Measurements from ENCODE around the gene TGFB2. TPM values are rescaled to one million over a fixed set of nuclear protein-coding genes. Genes with fewer than 3 reads are reported as not detected.

TGFB2 gene
- total RNA-seq, 1 experiment from 2014 or later: 1.2 TPM

DNA sequence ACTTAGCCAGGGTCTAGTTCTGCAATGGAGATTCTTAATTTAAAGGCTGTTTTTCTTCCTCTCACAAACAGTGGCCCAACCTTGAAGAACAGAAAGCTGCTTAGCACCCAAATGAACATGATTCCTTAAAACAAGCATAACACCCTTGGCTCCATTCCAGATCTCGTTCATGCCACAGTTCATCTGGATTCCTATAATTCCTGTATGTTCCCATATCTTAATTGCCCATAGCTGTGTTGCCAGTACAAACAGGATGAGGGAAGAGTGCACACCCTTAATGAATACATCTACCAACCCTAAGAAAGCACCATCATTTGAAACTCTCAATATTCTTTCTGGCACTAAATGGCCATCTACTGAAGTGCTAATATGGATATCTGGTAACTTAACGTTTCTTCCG is 45.5 kb downstream of the TGFB2 start:
- POLR2A ChIA-PET (ENCODE audit: low non-redundant PET): no interaction called here

DNA sequence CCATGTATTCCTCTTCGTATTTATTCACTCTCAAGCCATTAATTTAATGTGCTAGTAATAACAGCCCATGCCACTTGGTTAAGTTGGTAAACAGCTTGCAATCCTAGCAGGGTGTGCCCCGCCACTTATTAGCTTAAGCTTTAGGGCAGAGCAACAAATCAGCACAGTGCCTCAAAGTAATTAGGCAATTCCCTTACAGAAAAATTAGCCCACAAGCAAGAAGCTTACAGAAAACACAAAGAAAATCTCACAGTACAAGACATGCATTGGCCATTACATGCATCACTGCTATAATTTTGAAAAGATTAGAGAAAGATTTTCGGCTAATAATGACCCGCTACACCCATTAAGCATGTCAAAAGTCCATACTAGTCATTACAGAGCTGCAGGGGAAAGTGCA is 47.6 kb downstream of the TGFB2 start:
- POLR2A ChIA-PET (ENCODE audit: low non-redundant PET): no interaction called here
- intact Hi-C loops (cut with micrococcal nuclease; ENCODE audit: unreplicated experiment): no loop called here
- no TSS peak for BruUV-seq (replicated peaks)
- Histone ChIP-seq H3K4me1 (ENCODE audit: insufficient read depth, low read length, poor library complexity, severe bottlenecking) (peaks cover 6% of the 10 kb centered on the region), H3K4me3 (ENCODE audit: low read depth, low read length, poor library complexity, severe bottlenecking) (no peak overlapping the region), H3K36me3 (ENCODE audit: insufficient read depth, low read length, poor library complexity, severe bottlenecking) (no peaks in the 10 kb centered on the region), H3K27me3 (replicated peaks; ENCODE audit: insufficient read depth, low read depth, low read length, poor library complexity) (no peaks in the 10 kb centered on the region), H3K9me3 (ENCODE audit: low read depth, low read length, poor library complexity, severe bottlenecking) (no peaks in the 10 kb centered on the region), H3K27ac (ENCODE audit: low read depth, low read length, poor library complexity, severe bottlenecking) (no peak overlapping the region)
- CTCF ChIA-PET: no interaction called here
- TF ChIP-seq EZH2 (IDR thresholded peaks at IDR 0.05; ENCODE audit: borderline replicate concordance, low read depth, low read length, poor library complexity, severe bottlenecking): no peak
- TF ChIP-seq, protein P1, sequence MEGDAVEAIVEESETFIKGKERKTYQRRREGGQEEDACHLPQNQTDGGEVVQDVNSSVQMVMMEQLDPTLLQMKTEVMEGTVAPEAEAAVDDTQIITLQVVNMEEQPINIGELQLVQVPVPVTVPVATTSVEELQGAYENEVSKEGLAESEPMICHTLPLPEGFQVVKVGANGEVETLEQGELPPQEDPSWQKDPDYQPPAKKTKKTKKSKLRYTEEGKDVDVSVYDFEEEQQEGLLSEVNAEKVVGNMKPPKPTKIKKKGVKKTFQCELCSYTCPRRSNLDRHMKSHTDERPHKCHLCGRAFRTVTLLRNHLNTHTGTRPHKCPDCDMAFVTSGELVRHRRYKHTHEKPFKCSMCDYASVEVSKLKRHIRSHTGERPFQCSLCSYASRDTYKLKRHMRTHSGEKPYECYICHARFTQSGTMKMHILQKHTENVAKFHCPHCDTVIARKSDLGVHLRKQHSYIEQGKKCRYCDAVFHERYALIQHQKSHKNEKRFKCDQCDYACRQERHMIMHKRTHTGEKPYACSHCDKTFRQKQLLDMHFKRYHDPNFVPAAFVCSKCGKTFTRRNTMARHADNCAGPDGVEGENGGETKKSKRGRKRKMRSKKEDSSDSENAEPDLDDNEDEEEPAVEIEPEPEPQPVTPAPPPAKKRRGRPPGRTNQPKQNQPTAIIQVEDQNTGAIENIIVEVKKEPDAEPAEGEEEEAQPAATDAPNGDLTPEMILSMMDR (conservative IDR thresholded peaks at IDR 0.05; ENCODE audit: low read depth, low read length): no peak
- no peak for DNase-seq (ENCODE audit: low spot score)

More for the DNA sequence above, 45.5 kb downstream of the TGFB2 start:
- no peak for TF ChIP-seq EZH2 (IDR thresholded peaks at IDR 0.05; ENCODE audit: borderline replicate concordance, low read depth, low read length, poor library complexity, severe bottlenecking)
- TF ChIP-seq, protein P1 (conservative IDR thresholded peaks at IDR 0.05; ENCODE audit: low read depth, low read length): no peak
- BruUV-seq (replicated peaks): no TSS peak
- H3K27ac ChIP-seq (ENCODE audit: low read depth, low read length, poor library complexity, severe bottlenecking): no peak overlapping the region
- DNase-seq (ENCODE audit: low spot score): peak; percentile 21
- H3K4me1 ChIP-seq (ENCODE audit: insufficient read depth, low read length, poor library complexity, severe bottlenecking): peaks cover 6% of the 10 kb centered on the region
- H3K4me3 ChIP-seq (ENCODE audit: low read depth, low read length, poor library complexity, severe bottlenecking): no peak overlapping the region
- CTCF ChIA-PET: no interaction called here
- no peaks in the 10 kb centered on the region for H3K36me3 ChIP-seq (ENCODE audit: insufficient read depth, low read length, poor library complexity, severe bottlenecking)
- H3K27me3 ChIP-seq (replicated peaks; ENCODE audit: insufficient read depth, low read depth, low read length, poor library complexity): no peaks in the 10 kb centered on the region
- H3K9me3 ChIP-seq (ENCODE audit: low read depth, low read length, poor library complexity, severe bottlenecking): no peaks in the 10 kb centered on the region
- intact Hi-C loops (cut with micrococcal nuclease; ENCODE audit: unreplicated experiment): no loop called here

DNA sequence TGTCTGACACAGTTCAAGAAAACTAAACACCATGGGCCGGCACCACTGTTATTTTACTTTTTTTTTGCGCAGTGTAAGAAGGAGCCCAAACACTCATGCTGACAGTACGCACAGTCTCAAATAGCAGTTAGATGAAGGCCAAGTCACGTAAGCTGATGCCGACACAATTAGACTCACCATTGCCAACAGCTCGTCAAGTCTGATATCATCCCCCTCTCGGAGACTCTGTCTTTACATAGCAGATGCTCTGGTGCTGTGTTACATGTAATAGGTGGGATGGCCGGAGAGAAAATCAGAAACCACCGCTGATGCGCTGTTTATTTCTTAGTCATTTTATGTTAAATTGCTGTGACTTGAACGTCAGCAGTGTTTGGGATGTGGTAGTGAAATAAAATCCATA is 49.3 kb downstream of the TGFB2 start:
- ChIA-PET POLR2A (ENCODE audit: low non-redundant PET) (no interaction called here), CTCF (no interaction called here)
- TF ChIP-seq, protein P1 (conservative IDR thresholded peaks at IDR 0.05; ENCODE audit: low read depth, low read length): no peak
- no peak for TF ChIP-seq EZH2 (IDR thresholded peaks at IDR 0.05; ENCODE audit: borderline replicate concordance, low read depth, low read length, poor library complexity, severe bottlenecking)
- no peak for DNase-seq (ENCODE audit: low spot score)
- Histone ChIP-seq H3K27me3 (replicated peaks; ENCODE audit: insufficient read depth, low read depth, low read length, poor library complexity) (no peaks in the 10 kb centered on the region), H3K4me3 (ENCODE audit: low read depth, low read length, poor library complexity, severe bottlenecking) (no peak overlapping the region), H3K36me3 (ENCODE audit: insufficient read depth, low read length, poor library complexity, severe bottlenecking) (no peaks in the 10 kb centered on the region), H3K27ac (ENCODE audit: low read depth, low read length, poor library complexity, severe bottlenecking) (no peak overlapping the region), H3K9me3 (ENCODE audit: low read depth, low read length, poor library complexity, severe bottlenecking) (no peaks in the 10 kb centered on the region), H3K4me1 (ENCODE audit: insufficient read depth, low read length, poor library complexity, severe bottlenecking) (peaks cover 6% of the 10 kb centered on the region)
- intact Hi-C loops (cut with micrococcal nuclease; ENCODE audit: unreplicated experiment): no loop called here
- no TSS peak for BruUV-seq (replicated peaks)

Measured in A673 (cell line).